HG03175 (cell line): Measurements from ENCODE around the gene CHURC1.

ENCODE experiments used
- ATAC-seq: cut with Tn5 transposase; IDR thresholded peaks from one replicate; pipeline ENCODE4 v1.9.1; 2021; ENCODE audit warnings: mild to moderate bottlenecking, moderate library complexity; ENCODE audit not compliant: unreplicated experiment

The CHURC1 gene

GRCh38 chr14:64954491-64955240, 40.4 kb downstream of the CHURC1 start:
- no peak for ATAC-seq

GRCh38 chr14:64955297-64955696, 41.0 kb downstream of the CHURC1 start:
- ATAC-seq: no peak

- ATAC-seq: no peak
Observed at GRCh38 chr14:64956697-64957406, 42.6 kb downstream of the CHURC1 start.

- ATAC-seq: no peak
Observed at GRCh38 chr14:64958201-64958600, 43.9 kb downstream of the CHURC1 start.

- no peak for ATAC-seq
Observed at GRCh38 chr14:64958743-64959142, 44.5 kb downstream of the CHURC1 start.

GRCh38 chr14:64960762-64961276, 46.6 kb downstream of the CHURC1 start:
- no peak for ATAC-seq

GRCh38 chr14:64963611-64964010, 49.4 kb downstream of the CHURC1 start:
- ATAC-seq: no peak

- no peak for ATAC-seq
Observed at GRCh38 chr14:64965356-64966000, 51.2 kb downstream of the CHURC1 start.

GRCh38 chr14:64966976-64967375, 52.7 kb downstream of the CHURC1 start:
- ATAC-seq: no peak

- ATAC-seq: no peak
Observed at GRCh38 chr14:64968167-64968566, 53.9 kb downstream of the CHURC1 start.

GRCh38 chr14:64968651-64969050, 54.4 kb downstream of the CHURC1 start:
- ATAC-seq: no peak

GRCh38 chr14:64970041-64970440, 55.8 kb downstream of the CHURC1 start:
- no peak for ATAC-seq

- no peak for ATAC-seq
Observed at GRCh38 chr14:64970776-64971477, 56.7 kb downstream of the CHURC1 start.

- no peak for ATAC-seq
Observed at GRCh38 chr14:64971491-64971942, 57.3 kb downstream of the CHURC1 start.

GRCh38 chr14:64971943-64972791, 57.9 kb downstream of the CHURC1 start, which contains the start of gene RAB15:
Gene RAB15, minus strand, starts transcription at chr14:64972336. Its CDS starts 260 bp downstream, at chr14:64972076.
- peak; percentile 47 for ATAC-seq

- ATAC-seq: no peak
Observed at GRCh38 chr14:64973026-64973442, 58.8 kb downstream of the CHURC1 start.

GRCh38 chr14:64973826-64974225, 59.6 kb downstream of the CHURC1 start:
- ATAC-seq: no peak

GRCh38 chr14:64974563-64974962, 60.3 kb downstream of the CHURC1 start:
- ATAC-seq: no peak

GRCh38 chr14:64979336-64980074, 65.2 kb downstream of the CHURC1 start:
- no peak for ATAC-seq
